ENCODE measurements around the gene CYB561D1. TPM values are rescaled to one million over a fixed set of nuclear protein-coding genes. Genes with fewer than 3 reads are reported as not detected.
A peak's percentile ranks its signal among the peaks of the same experiment; 100 is the strongest.

CYB561D1 gene
- total and polyA plus RNA-seq, 2 of the 8 experiments (the other 6 are each of a cell fraction or from before 2014, with no cell fraction given), result 3.6 to 3.8 TPM

- no peak overlapping the region for H3K18ac ChIP-seq (ENCODE audit: extremely low read depth, low read length)
- H3K79me2 ChIP-seq (ENCODE audit: control insufficient read depth in 1 of 2, insufficient read depth in 2 of 2, low read length in 2 of 2), result no peaks in the 10 kb centered on the region
- H2BK12ac ChIP-seq (ENCODE audit: low read depth, low read length), result no peak overlapping the region
- ChIA-PET POLR2A (ENCODE audit: partially characterized antibody) (interaction anchor here (1.4 to 2.0 kb wide), 2 partner anchors 11 to 41 kb away, joined by 5 to 6 read pairs; partner anchors contain the start of gene PSMA5), CTCF (ENCODE audit: partially characterized antibody) (interaction anchor here (1.2 to 2.2 kb wide), 4 partner anchors 12 to 65 kb away, joined by 3 to 9 read pairs (median 9); no protein-coding TSS in a partner anchor)
- no peaks in the 10 kb centered on the region for H3K9me3 ChIP-seq (ENCODE audit: insufficient read depth in 2 of 2, low read depth in 1 of 2, low read length in 1 of 2)
- no peak overlapping the region for H2AK5ac ChIP-seq (ENCODE audit: low read depth, low read length)
- H3K23me2 ChIP-seq (ENCODE audit: low read depth, low read length), result peaks cover 8% of the 10 kb centered on the region; the same call in 1 of the 2 replicates
- no peak overlapping the region; the same call in 1 of the 2 replicates for H2BK20ac ChIP-seq (ENCODE audit: low read length)
- H2BK120ac ChIP-seq (replicated peaks; ENCODE audit: low read depth, low read length), result no peak overlapping the region
- H3K36me3 ChIP-seq (ENCODE audit: control insufficient read depth in 2 of 4, insufficient read depth in 4 of 4, low read length in 3 of 4), result no peaks in the 10 kb centered on the region
- WGBS, 2 experiments (ENCODE audit: extremely low coverage in 1 of 2, insufficient coverage in 1 of 2, insufficient read length in 1 of 2, insufficient replicate concordance in 2 of 2, low coverage in 1 of 2, low lambda C conversion rate in 2 of 2, missing lambda C conversion rate in 1 of 2), result 14% methylated on average over 16 of the region's 23 CpGs; no CpG with 5 or more reads in 1 of the 2 experiments
- no peak overlapping the region for H2BK5ac ChIP-seq (ENCODE audit: low read depth, low read length)
- DNase-seq (ENCODE audit: low read depth in 1 of 2, low spot score in 2 of 2), result peak in 1 of 2 experiments; percentile 64
- H2AFZ ChIP-seq (ENCODE audit: low read length), result peak overlapping the region; percentile 84; the same call in 1 of the 2 replicates
- no peak overlapping the region for H4K8ac ChIP-seq (ENCODE audit: extremely low read depth, insufficient read depth, low read length)
- H3K14ac ChIP-seq (ENCODE audit: insufficient read length), result no peak overlapping the region
- no peaks in the 10 kb centered on the region for H3K79me1 ChIP-seq (ENCODE audit: low read depth, low read length)
- no peaks in the 10 kb centered on the region for H4K20me1 ChIP-seq (replicated peaks in 1 of 2; ENCODE audit: control insufficient read depth in 1 of 2, insufficient read depth in 2 of 2, low read length in 2 of 2)
- no peak overlapping the region for H3K27ac ChIP-seq (ENCODE audit: low read depth, low read length)
- 0 out of 7 replicates have a peak overlapping the region, but pooled peaks of 1 of the 4 experiments have one; percentile 2 for H3K9ac ChIP-seq (replicated peaks in 1 of 4; ENCODE audit: extremely low read depth in 1 of 4, low read depth in 3 of 4, low read length in 3 of 4)
- no peak overlapping the region for H3K56ac ChIP-seq (replicated peaks; ENCODE audit: insufficient read length, low read depth, low read length)
- peaks cover 4 to 52% (median 40%) of the 10 kb centered on the region in 4 experiments for H3K27me3 ChIP-seq (replicated peaks in 1 of 4; ENCODE audit: control insufficient read depth in 3 of 4, extremely low read depth in 1 of 4, insufficient read depth in 3 of 4, low read length in 3 of 4)
- H3K23ac ChIP-seq (ENCODE audit: insufficient read length), result no peak overlapping the region
- peaks cover 0 to 8% (median 1%) of the 10 kb centered on the region in 4 experiments; a peak in 5 of 7 replicates for H3K4me1 ChIP-seq (replicated peaks in 1 of 4; ENCODE audit: control insufficient read depth in 3 of 4, insufficient read depth in 4 of 4, low read length in 3 of 4)
- no peak overlapping the region for H4K5ac ChIP-seq (ENCODE audit: insufficient read length, low read depth, low read length)
- peak overlapping the region; percentile 88 to 94 for H3K4me2 ChIP-seq (ENCODE audit: insufficient read depth in 1 of 2, low read depth in 2 of 2, low read length in 2 of 2)
- no peak for FAIRE-seq
- H2BK15ac ChIP-seq (ENCODE audit: low read length), result no peak overlapping the region
- H3K4ac ChIP-seq (replicated peaks; ENCODE audit: insufficient read length, low read depth, low read length), result no peak overlapping the region
- H3K4me3 ChIP-seq (ENCODE audit: extremely low read depth in 1 of 4, insufficient read depth in 2 of 4, low read depth in 3 of 4, low read length in 4 of 4), result peak overlapping the region; percentile 40 to 80 (median 62); a peak in 6 of 8 replicates
- no peak overlapping the region for H4K91ac ChIP-seq (replicated peaks; ENCODE audit: insufficient read length, low read length)
- TF ChIP-seq RAD21 (IDR thresholded peaks at IDR 0.05 in 1 of 2, conservative IDR thresholded peaks at IDR 0.05 in 1 of 2; ENCODE audit: low read depth in 2 of 2, low read length in 2 of 2) (no peak), BCL11A (IDR thresholded peaks at IDR 0.05; ENCODE audit: low read depth in 2 of 2, low read length in 2 of 2) (no peak), RNF2 (IDR thresholded peaks at IDR 0.05; ENCODE audit: borderline replicate concordance, low read depth, low read length, missing control alignments, poor library complexity, severe bottlenecking) (no peak), CHD2 (IDR thresholded peaks at IDR 0.05; ENCODE audit: low read length) (no peak), TEAD4 (IDR thresholded peaks at IDR 0.05; ENCODE audit: low read depth, low read length) (no peak), CEBPB (IDR thresholded peaks at IDR 0.05; ENCODE audit: low read depth, low read length) (no peak), TAF7 (optimal IDR thresholded peaks at IDR 0.05; ENCODE audit: borderline replicate concordance, low read depth, low read length) (no peak), EGR1 (IDR thresholded peaks at IDR 0.05; ENCODE audit: borderline replicate concordance, low read depth, low read length) (no peak), CTCF (IDR thresholded peaks at IDR 0.05; ENCODE audit: control extremely low read depth in 1 of 3, insufficient read depth in 1 of 3, low read depth in 1 of 3, low read length in 3 of 3) (no peak), JUND (IDR thresholded peaks at IDR 0.05; ENCODE audit: low read length) (no peak)
These were observed 26.6 kb upstream of the CYB561D1 start for GRCh38 chr1:109467301-109467777.

Data from H1 (cell line).